ENCODE data around the gene IFNK.

DNA sequence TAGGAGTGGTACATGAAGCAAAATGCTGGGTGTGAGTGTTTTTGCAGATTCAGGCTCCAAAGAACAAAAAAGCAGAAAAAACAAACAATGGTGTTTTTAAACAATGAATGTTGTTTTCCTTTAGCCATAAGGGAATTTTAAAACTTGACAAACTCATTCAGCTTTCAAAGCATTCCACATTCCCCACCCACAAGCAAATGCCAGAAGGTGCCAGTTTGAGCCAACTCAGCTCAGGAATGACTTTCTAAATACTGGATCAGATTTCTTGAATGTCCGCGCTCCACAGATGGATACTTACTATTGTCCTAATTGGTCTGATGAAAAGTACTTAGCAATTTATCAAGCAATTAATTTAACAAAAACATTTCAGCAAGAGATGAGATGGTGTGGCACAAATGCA lies 18.4 kb downstream of the IFNK start:
- TF ChIP-seq, protein P1, sequence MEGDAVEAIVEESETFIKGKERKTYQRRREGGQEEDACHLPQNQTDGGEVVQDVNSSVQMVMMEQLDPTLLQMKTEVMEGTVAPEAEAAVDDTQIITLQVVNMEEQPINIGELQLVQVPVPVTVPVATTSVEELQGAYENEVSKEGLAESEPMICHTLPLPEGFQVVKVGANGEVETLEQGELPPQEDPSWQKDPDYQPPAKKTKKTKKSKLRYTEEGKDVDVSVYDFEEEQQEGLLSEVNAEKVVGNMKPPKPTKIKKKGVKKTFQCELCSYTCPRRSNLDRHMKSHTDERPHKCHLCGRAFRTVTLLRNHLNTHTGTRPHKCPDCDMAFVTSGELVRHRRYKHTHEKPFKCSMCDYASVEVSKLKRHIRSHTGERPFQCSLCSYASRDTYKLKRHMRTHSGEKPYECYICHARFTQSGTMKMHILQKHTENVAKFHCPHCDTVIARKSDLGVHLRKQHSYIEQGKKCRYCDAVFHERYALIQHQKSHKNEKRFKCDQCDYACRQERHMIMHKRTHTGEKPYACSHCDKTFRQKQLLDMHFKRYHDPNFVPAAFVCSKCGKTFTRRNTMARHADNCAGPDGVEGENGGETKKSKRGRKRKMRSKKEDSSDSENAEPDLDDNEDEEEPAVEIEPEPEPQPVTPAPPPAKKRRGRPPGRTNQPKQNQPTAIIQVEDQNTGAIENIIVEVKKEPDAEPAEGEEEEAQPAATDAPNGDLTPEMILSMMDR (IDR thresholded peaks at IDR 0.05; ENCODE audit: extremely low read depth in 1 of 2, insufficient read depth in 1 of 2, low read depth in 1 of 2, low read length in 2 of 2): no peak
- TF ChIP-seq EZH2 (IDR thresholded peaks at IDR 0.05; ENCODE audit: borderline replicate concordance, low read depth, low read length, severe bottlenecking) (no peak), POLR2A (IDR thresholded peaks at IDR 0.05; ENCODE audit: low read depth, low read length) (no peak)
